GM18868 (cell line): Measurements from ENCODE around the gene LARP4.
A peak's percentile ranks its signal among the peaks of the same experiment; 100 is the strongest.
"Not testable (repeated sequence)": the region's sequence is repeated elsewhere in the genome, so short reads cannot be mapped to it uniquely, and the experiment has no call there.

Experiments
- ATAC-seq: cut with Tn5 transposase; IDR thresholded peaks from one replicate; pipeline ENCODE4 v1.9.1; 2021; ENCODE audit warnings: mild to moderate bottlenecking, moderate library complexity; ENCODE audit not compliant: unreplicated experiment

Gene LARP4

GRCh38 chr12:50400638-50401499, at the start of gene LARP4:
Gene LARP4 (plus strand): TSS chr12:50400885. CDS start chr12:50401011, 126 bp downstream.
- ATAC-seq, result peak; percentile 93

- no peak for ATAC-seq
Observed at GRCh38 chr12:50351120-50352043, 49.3 kb upstream of the LARP4 start.

GRCh38 chr12:50353404-50353803, 47.3 kb upstream of the LARP4 start:
- ATAC-seq, result no peak

- ATAC-seq, result no peak
Observed at GRCh38 chr12:50353869-50354593, 46.7 kb upstream of the LARP4 start.

- no peak for ATAC-seq
Observed at GRCh38 chr12:50354908-50355307, 45.8 kb upstream of the LARP4 start.

- ATAC-seq, result no peak
Observed at GRCh38 chr12:50355365-50355764, 45.3 kb upstream of the LARP4 start.

- ATAC-seq, result no peak
Observed at GRCh38 chr12:50362671-50363070, 38.0 kb upstream of the LARP4 start.

- no peak for ATAC-seq
Observed at GRCh38 chr12:50363141-50363540, 37.5 kb upstream of the LARP4 start.

GRCh38 chr12:50365709-50366406, 34.8 kb upstream of the LARP4 start:
- ATAC-seq, result no peak

GRCh38 chr12:50370672-50371071, 30.0 kb upstream of the LARP4 start:
- not testable (repeated sequence) for ATAC-seq

GRCh38 chr12:50375802-50376201, 24.9 kb upstream of the LARP4 start:
- ATAC-seq, result no peak

GRCh38 chr12:50380761-50381325, 19.8 kb upstream of the LARP4 start:
- no peak for ATAC-seq

- no peak for ATAC-seq
Observed at GRCh38 chr12:50387487-50387886, 13.2 kb upstream of the LARP4 start.

- no peak for ATAC-seq
Observed at GRCh38 chr12:50387972-50388478, 12.7 kb upstream of the LARP4 start.

- ATAC-seq, result not testable (repeated sequence)
Observed at GRCh38 chr12:50388793-50389192, 11.9 kb upstream of the LARP4 start.

GRCh38 chr12:50390316-50390741, 10.4 kb upstream of the LARP4 start:
- ATAC-seq, result no peak

- ATAC-seq, result no peak
Observed at GRCh38 chr12:50394469-50395029, 6.1 kb upstream of the LARP4 start.

GRCh38 chr12:50397117-50397650, 3.5 kb upstream of the LARP4 start:
- no peak for ATAC-seq

GRCh38 chr12:50398931-50399330, 1.8 kb upstream of the LARP4 start:
- no peak for ATAC-seq
